Measurements from ENCODE around the gene NRG4.

NRG4 gene

DNA sequence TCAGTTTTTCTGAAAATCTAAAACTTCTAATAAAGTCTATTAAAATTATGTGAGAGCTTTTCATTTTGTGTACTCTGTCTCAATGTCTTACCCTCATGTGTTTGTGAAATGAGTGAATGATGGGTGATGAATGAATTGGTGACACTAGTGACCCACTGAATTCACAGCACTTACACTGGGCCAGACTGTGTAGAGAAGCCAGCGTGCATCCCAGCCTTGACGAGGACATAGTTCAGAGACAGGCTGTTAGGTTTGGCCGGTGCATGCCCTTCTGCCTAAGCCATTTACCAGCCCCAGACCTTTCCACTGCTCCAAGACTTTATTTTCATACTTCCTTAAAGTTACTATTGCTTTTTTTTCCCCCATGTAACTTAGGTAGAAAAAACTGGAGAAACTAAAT, 69.8 kb downstream of the NRG4 start:
- TF ChIP-seq EZH2phosphoT487 (IDR thresholded peaks at IDR 0.05; ENCODE audit: low read length): no peak
- Histone ChIP-seq H3K79me2 (ENCODE audit: low read length) (no peaks in the 10 kb centered on the region), H3F3A (ENCODE audit: insufficient read depth, low read length) (no peaks in the 10 kb centered on the region), H3K9me3 (replicated peaks; ENCODE audit: insufficient read depth, low read length) (no peaks in the 10 kb centered on the region), H3K27me3 (replicated peaks; ENCODE audit: insufficient read depth, low read length) (no peaks in the 10 kb centered on the region), H4K20me1 (ENCODE audit: insufficient read depth, low read length) (no peaks in the 10 kb centered on the region), H2AFZ (ENCODE audit: low read length) (no peak overlapping the region), H3K9me2 (replicated peaks; ENCODE audit: insufficient read depth, low read length) (no peaks in the 10 kb centered on the region), H3K36me3 (replicated peaks; ENCODE audit: insufficient read depth, low read length) (no peaks in the 10 kb centered on the region), H3K4me1 (ENCODE audit: low read length) (no peaks in the 10 kb centered on the region), H3K4me2 (ENCODE audit: low read depth, low read length) (no peak overlapping the region), H3K27ac (ENCODE audit: low read length) (no peak overlapping the region), H3K4me3 (ENCODE audit: low read length) (no peak overlapping the region), H3K9ac (ENCODE audit: low read length) (no peak overlapping the region)
- no peak for DNase-seq

DNA sequence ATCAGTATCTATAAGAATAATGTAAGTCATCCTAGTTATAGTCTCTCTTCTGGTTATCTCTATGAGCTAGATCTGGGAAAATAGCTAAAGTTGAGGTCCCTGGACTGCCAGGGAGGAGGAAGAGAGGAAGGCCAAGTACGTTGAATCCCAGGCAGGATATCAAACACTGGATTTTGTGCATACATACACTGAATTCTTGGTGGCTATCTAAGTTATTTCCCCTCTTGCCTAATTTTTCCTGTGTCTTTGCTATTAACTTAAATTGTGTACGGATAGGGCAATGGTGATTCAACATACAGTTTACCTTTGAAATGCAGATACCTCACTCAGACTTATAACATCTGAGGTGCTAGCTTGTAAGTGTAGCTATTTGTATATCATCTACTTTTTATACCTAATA, 81.4 kb downstream of the NRG4 start:
- no peaks in the 10 kb centered on the region for H4K20me1 ChIP-seq (ENCODE audit: insufficient read depth, low read length)
- TF ChIP-seq EZH2phosphoT487 (IDR thresholded peaks at IDR 0.05; ENCODE audit: low read length): no peak
- TF ChIP-seq, protein P1, sequence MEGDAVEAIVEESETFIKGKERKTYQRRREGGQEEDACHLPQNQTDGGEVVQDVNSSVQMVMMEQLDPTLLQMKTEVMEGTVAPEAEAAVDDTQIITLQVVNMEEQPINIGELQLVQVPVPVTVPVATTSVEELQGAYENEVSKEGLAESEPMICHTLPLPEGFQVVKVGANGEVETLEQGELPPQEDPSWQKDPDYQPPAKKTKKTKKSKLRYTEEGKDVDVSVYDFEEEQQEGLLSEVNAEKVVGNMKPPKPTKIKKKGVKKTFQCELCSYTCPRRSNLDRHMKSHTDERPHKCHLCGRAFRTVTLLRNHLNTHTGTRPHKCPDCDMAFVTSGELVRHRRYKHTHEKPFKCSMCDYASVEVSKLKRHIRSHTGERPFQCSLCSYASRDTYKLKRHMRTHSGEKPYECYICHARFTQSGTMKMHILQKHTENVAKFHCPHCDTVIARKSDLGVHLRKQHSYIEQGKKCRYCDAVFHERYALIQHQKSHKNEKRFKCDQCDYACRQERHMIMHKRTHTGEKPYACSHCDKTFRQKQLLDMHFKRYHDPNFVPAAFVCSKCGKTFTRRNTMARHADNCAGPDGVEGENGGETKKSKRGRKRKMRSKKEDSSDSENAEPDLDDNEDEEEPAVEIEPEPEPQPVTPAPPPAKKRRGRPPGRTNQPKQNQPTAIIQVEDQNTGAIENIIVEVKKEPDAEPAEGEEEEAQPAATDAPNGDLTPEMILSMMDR (IDR thresholded peaks at IDR 0.05; ENCODE audit: low read length): no peak
- TF ChIP-seq EZH2 (optimal IDR thresholded peaks at IDR 0.05; ENCODE audit: low read depth, low read length): no peak
- H3K79me2 ChIP-seq (ENCODE audit: low read length): no peaks in the 10 kb centered on the region
- H3F3A ChIP-seq (ENCODE audit: insufficient read depth, low read length): peaks cover 12% of the 10 kb centered on the region
- H3K27me3 ChIP-seq (replicated peaks; ENCODE audit: insufficient read depth, low read length): no peaks in the 10 kb centered on the region
- no peak for DNase-seq
- H3K36me3 ChIP-seq (replicated peaks; ENCODE audit: insufficient read depth, low read length): 0 out of 2 replicates have a peak, but pooled peaks cover 3% of the 10 kb centered on the region
- no peak overlapping the region for H2AFZ ChIP-seq (ENCODE audit: low read length)
- H3K9me2 ChIP-seq (replicated peaks; ENCODE audit: insufficient read depth, low read length): no peaks in the 10 kb centered on the region
- H3K4me2 ChIP-seq (ENCODE audit: low read depth, low read length): no peak overlapping the region
- no peak overlapping the region for H3K4me3 ChIP-seq (ENCODE audit: low read length)
- H3K9me3 ChIP-seq (replicated peaks; ENCODE audit: insufficient read depth, low read length): no peaks in the 10 kb centered on the region
- no peak overlapping the region for H3K27ac ChIP-seq (ENCODE audit: low read length)
- no peak overlapping the region for H3K9ac ChIP-seq (ENCODE audit: low read length)
- H3K4me1 ChIP-seq (ENCODE audit: low read length): peaks cover 25% of the 10 kb centered on the region

DNA sequence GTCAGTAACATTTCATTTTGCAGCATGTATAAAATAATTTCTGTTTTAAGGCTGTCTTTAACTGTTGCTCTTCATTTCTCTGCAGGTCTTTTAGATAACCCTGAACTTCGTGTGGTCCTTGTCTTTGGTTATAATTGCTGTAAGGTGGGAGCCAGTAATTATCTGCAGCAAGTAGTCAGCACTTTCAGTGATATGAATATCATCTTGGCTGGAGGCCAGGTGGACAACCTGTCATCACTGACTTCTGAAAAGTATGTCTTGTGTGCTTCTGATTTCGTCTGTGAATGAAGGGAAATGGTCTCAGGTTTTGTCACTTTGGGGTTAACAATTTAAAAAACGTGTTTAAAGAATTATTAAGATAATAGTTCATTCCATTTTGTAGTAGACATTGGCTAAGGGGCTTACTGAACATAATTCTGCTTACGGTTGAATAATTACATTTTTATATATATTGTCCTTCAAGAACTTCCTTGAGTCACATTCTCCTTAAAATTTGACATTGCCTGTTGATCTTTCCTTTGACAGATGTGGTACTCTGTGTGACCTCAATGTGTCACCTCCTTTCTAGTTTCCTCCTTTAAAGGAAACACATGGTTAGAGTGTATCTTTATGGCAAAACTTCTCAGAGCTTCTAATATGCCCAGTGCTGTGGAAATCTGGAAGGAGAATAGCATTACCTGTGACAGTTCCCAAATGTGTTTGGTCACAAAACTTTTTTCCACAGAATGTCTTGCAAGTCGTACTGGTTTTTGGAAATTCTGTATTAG, 82.2 kb downstream of the NRG4 start:
- H3K27ac ChIP-seq (ENCODE audit: low read length): peak overlapping the region; percentile 18; the same call in 1 of the 2 replicates
- H3K27me3 ChIP-seq (replicated peaks; ENCODE audit: insufficient read depth, low read length): no peaks in the 10 kb centered on the region
- peaks cover 12% of the 10 kb centered on the region for H3F3A ChIP-seq (ENCODE audit: insufficient read depth, low read length)
- H3K4me1 ChIP-seq (ENCODE audit: low read length): peaks cover 25% of the 10 kb centered on the region
- DNase-seq: peak; percentile 77
- no peak overlapping the region for H2AFZ ChIP-seq (ENCODE audit: low read length)
- H3K79me2 ChIP-seq (ENCODE audit: low read length): no peaks in the 10 kb centered on the region
- H3K4me3 ChIP-seq (ENCODE audit: low read length): no peak overlapping the region
- TF ChIP-seq, protein P1 (IDR thresholded peaks at IDR 0.05; ENCODE audit: low read length): no peak
- TF ChIP-seq EZH2phosphoT487 (IDR thresholded peaks at IDR 0.05; ENCODE audit: low read length) (no peak), EZH2 (optimal IDR thresholded peaks at IDR 0.05; ENCODE audit: low read depth, low read length) (no peak)
- H3K4me2 ChIP-seq (ENCODE audit: low read depth, low read length): peak overlapping the region; percentile 42; the same call in 1 of the 2 replicates
- H4K20me1 ChIP-seq (ENCODE audit: insufficient read depth, low read length): no peaks in the 10 kb centered on the region
- no peak overlapping the region for H3K9ac ChIP-seq (ENCODE audit: low read length)
- no peaks in the 10 kb centered on the region for H3K9me3 ChIP-seq (replicated peaks; ENCODE audit: insufficient read depth, low read length)
- H3K36me3 ChIP-seq (replicated peaks; ENCODE audit: insufficient read depth, low read length): 0 out of 2 replicates have a peak, but pooled peaks cover 3% of the 10 kb centered on the region
- no peaks in the 10 kb centered on the region for H3K9me2 ChIP-seq (replicated peaks; ENCODE audit: insufficient read depth, low read length)
